ENCODE data around the gene NBPF26. TPM values are rescaled to one million over a fixed set of nuclear protein-coding genes. Genes with fewer than 3 reads are reported as not detected.

NBPF26 gene
- total RNA-seq, 2 experiments from 2014 or later, result 37.9 to 38.9 TPM

Other genes with a start within 250 kb of the NBPF26 start
- not detected for gene PPIAL4A, start 165.8 kb downstream of the NBPF26 start, total RNA-seq

Measured in activated naive CD8-positive, alpha-beta T cell treated with anti-CD3 and anti-CD28 coated beads, Interleukin-2, amount 10 ng/mL, durations not matched to agents 7 days and 5 days (primary cell).